Measurements from ENCODE around the gene SOWAHA.
"Not testable (repeated sequence)": the region's sequence is repeated elsewhere in the genome, so short reads cannot be mapped to it uniquely, and the experiment has no call there.

Gene SOWAHA

GRCh38 chr5:132853323-132853722, 40.2 kb downstream of the SOWAHA start:
- no peak for DNase-seq (ENCODE audit: low read depth in 2 of 2)

- no peak for DNase-seq (ENCODE audit: low read depth in 2 of 2)
Measured at GRCh38 chr5:132853790-132854189, 40.7 kb downstream of the SOWAHA start.

DNA sequence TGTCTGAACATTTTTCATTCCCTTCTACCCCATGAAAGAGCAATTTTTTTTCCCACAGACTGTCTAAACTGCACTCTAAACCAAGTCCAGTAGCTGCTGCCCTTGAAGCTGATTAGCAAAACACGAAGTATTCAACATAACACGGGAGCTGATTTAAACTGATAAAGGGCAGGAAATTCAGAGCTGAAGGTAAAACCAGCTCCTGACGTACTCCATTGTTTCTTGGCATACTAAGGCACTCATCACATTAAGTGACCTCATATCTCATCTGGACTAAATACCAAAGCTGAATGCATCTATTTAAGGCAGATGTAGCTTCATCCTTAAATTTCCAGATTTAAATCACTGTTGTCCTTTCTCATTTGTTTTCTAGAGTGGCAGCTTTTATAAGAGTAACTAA, 41.2 kb downstream of the SOWAHA start:
- no peak for DNase-seq (ENCODE audit: low read depth in 2 of 2)

DNA sequence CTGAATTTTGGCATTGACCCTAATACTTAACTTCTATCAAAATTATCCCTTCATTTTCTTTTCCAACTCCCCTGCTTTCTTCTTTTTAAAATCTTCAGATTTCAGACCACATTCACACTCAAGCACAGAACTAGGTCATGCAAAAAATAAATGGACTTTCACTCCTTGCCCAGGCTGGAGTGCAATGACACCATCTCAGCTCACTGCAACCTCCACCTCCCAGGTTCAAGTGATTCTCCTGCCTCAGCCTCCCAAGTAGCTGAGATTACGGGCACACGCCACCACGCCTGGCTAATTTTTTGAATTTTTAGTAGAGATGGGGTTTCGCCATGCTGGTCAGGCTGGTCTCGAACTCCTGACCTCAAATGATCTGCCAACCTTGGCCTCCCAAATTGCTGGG, 41.9 kb downstream of the SOWAHA start:
- DNase-seq (ENCODE audit: low read depth in 2 of 2): not testable (repeated sequence)

DNA sequence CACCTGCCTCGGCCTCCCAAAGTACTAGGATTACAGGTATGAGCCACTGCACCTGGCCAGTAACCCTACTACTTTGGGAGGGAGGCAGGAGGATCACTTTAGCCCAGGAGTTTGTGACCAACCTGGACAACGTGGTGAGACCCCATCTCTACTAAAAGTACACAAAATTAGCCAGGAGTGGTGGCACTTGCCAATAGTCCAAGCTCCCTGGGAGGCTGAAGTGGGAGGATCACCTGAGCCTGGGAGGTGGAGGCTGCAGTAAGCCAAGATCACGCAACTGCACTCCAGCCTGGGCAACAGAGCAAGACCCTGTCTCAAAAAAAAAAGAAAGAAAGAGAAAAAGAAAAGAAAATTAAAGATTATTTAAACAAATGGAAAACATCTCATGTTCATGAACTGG, 42.9 kb downstream of the SOWAHA start:
- no peak for DNase-seq (ENCODE audit: low read depth in 2 of 2)

DNA sequence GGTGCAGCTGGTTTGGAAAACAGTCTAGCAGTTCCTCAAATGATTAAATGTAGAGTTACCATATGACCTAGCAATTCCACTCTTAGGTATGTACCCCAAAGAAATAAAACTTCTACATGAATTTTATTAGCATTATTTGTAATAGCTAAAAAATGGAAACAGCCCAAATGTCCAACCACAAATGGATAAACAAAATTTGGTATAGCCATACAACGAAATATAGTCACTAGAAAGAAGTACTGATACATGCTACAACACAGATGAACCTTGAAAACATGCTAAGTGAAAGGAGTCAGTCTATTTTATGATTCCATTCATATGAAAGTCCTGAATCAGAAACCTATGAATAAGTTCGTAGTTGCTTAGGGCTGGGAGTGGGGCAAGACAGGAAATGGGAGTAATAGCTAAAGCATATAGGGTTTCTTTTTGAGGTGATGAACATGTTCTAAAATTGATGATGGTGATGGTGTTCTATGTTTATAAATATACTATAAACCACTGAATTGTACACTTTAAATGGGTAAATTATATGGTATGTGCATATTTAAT, 46.9 kb downstream of the SOWAHA start:
- no peak for DNase-seq (ENCODE audit: low read depth in 2 of 2)

DNA sequence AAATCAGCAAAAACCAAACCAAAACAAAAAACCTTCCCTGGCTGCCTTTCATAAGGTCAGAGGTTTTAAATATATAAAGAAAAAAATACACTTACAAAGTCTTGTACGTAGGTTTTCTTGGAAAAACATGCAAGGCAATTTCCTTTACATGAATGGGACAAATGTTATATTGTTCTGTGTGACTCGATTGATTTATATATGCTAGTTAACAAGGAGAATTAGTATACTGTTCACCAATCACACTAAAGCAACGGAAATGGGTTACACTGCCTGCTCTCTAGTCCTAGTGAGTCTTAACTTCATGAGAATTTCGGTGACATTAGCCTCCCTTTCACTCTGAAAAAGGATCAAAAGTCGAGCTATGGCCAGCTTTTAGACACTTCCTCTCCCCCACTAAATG, 47.6 kb downstream of the SOWAHA start:
- no peak for DNase-seq (ENCODE audit: low read depth in 2 of 2)

DNA sequence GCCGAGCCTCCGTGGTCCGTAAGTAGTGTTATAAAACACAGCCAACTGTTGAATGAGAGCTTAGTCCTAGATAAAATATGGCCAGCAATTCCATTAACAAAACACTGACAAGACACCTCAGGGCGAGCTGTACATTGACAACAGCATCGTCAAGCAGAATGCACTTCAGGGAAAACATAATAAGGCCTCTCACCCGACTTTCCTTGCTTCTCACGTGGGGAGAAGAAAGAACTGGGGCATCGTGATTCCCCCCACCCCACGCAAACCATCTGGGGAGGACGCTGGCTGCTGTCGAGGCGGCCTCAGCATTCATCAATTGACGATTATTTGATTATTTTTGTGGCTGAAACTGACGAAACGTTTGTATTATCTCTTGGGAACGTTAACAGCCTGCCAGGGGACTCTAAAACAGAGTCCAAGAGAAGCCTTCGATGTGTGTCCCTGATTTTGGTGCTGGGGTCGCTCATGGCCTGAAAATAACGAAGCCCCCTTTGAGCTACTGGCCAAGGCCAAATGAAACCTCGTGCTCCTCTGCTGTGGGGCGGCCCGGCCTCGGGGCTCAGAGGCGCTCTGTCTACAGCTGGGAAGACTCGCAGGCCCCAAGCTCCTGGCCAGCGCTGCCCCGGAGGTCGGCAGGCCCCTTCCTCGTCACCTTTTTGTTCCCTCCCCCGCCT, 52.7 kb downstream of the SOWAHA start:
- no peak for DNase-seq (ENCODE audit: low read depth in 2 of 2)

Data from stimulated activated CD4-positive, alpha-beta T cell treated with anti-CD3 and anti-CD28 coated beads, Interleukin-1b, Interleukin-23, amount 100 ng/mL, for 4 hours (primary cell).